Activated T-helper 17 cell treated with anti-CD3 and anti-CD28 coated beads, Interleukin-2, amount 50 U/mL, for 72 hours (primary cell): ENCODE measurements around the gene TRIM46. TPM values are rescaled to one million over a fixed set of nuclear protein-coding genes. Genes with fewer than 3 reads are reported as not detected.
A peak's percentile ranks its signal among the peaks of the same experiment; 100 is the strongest.

Experiments
- ATAC-seq: fragments of 150-1000 bp; cut with Tn5 transposase; replicated peaks from 2 replicates; pipeline ENCODE4 v1.10.0; 2021; ENCODE audit warnings: mild to moderate bottlenecking, moderate library complexity
- H3K27ac Mint-ChIP-seq: one replicate; pipeline ENCODE4 v1.8.0; 2022; ENCODE audit warnings: mixed read lengths
- H3K27me3 Mint-ChIP-seq: one replicate; pipeline ENCODE4 v1.8.0; 2022; ENCODE audit warnings: mixed read lengths
- H3K36me3 Mint-ChIP-seq: one replicate; pipeline ENCODE4 v1.8.0; 2022; ENCODE audit warnings: low read depth, mild to moderate bottlenecking, mixed read lengths
- H3K4me1 Mint-ChIP-seq: one replicate; pipeline ENCODE4 v1.8.0; 2022; ENCODE audit warnings: mixed read lengths
- H3K4me3 Mint-ChIP-seq: one replicate; pipeline ENCODE4 v1.8.0; 2022; ENCODE audit warnings: mild to moderate bottlenecking, mixed read lengths
- H3K9me3 Mint-ChIP-seq: one replicate; pipeline ENCODE4 v1.8.0; 2022; ENCODE audit warnings: mixed read lengths
- total RNA-seq, 2 donors: library from RNA; stranded (reverse); gene quantifications; one replicate each; pipeline ENCODE4 v1.2.3, GENCODE V29; 2022

TRIM46 gene
- total RNA-seq, 2 donors from 2014 or later = 10.6 to 16.6 TPM

DNA sequence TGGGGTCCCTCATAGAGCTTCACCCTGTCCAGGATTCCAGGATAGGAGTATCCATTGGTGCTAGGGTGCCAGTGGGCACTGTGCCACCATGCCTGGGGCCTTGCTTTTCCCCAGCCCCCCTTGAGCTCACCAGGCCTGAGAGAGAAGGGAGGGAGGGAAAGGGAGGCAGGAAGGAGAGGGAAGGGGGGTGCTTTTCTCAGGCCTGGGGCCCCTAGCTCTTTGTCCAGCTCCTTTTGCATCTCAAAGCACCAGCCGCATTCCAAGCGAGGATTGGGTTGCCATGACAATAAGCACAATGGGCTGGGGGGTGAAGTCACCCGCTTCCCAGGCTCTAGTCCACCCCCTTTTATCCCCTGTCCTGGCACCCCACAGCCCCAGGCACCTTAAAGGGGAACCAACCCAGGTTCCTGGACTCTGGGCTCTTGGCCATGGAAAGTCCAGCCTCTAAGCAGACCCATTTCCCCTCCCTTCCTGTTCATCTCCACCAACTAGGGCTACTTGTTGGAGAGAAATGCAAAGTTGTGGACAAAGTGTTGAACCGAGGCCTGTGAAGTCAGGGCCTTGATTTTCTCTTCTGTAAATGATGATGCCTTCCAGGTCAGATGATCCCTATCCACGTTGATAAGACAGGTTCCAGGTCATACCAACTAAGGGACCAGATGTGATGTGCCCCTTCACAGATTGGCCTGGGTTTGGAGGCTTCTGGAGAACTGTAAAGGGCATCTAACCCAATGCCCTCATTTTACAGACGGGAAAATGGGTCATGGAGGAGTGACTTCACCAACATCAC lies 22.6 kb downstream of the TRIM46 start:
- Mint-ChIP-seq H3K27me3 (no peaks in the 10 kb centered on the region), H3K36me3 (peaks cover 30% of the 10 kb centered on the region), H3K4me1 (peaks cover 16% of the 10 kb centered on the region), H3K4me3 (peak overlapping the region; percentile 98), H3K9me3 (no peaks in the 10 kb centered on the region), H3K27ac (peak overlapping the region; percentile 54)
- ATAC-seq = no peak

DNA sequence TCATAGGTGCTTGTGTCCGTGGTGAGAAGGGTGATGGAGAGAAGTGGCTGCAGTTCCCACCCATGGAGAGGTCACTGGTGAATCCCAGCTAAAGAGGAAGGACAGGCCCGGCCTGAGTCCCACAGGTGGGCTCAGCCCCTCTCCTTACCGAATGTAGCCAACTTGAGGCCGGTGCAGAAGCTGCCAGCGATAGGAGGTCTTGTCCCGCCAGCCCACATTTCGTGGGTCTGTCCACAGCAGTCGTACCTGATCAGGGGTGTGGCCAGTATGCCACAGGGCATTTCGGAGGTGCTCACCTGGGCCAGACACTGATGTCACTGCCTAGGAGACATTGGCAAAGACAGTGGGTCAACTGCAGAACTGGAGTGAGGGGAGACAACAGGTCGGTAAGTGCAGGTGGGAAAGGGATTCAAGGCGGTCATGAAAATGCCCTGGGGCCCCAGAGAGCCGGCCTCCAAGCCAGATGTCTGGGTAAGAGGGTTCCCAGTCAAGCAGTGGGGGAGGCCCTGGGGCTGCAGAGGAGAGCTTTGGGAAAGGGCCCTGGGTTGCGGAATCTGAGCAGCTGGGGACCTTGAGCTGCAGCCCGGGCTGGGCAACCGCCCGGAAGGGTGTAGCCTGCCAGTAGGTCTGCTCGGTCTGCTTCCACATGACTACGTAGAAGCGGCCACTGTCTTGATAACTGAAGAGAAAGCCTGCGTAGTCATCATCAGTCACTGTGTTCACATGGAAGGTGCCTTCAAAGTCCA lies 23.4 kb downstream of the TRIM46 start:
- Mint-ChIP-seq H3K4me1 (peaks cover 13% of the 10 kb centered on the region), H3K9me3 (no peaks in the 10 kb centered on the region), H3K27me3 (no peaks in the 10 kb centered on the region), H3K4me3 (peak overlapping the region; percentile 98), H3K36me3 (peaks cover 30% of the 10 kb centered on the region), H3K27ac (peak overlapping the region; percentile 54)
- ATAC-seq = no peak

DNA sequence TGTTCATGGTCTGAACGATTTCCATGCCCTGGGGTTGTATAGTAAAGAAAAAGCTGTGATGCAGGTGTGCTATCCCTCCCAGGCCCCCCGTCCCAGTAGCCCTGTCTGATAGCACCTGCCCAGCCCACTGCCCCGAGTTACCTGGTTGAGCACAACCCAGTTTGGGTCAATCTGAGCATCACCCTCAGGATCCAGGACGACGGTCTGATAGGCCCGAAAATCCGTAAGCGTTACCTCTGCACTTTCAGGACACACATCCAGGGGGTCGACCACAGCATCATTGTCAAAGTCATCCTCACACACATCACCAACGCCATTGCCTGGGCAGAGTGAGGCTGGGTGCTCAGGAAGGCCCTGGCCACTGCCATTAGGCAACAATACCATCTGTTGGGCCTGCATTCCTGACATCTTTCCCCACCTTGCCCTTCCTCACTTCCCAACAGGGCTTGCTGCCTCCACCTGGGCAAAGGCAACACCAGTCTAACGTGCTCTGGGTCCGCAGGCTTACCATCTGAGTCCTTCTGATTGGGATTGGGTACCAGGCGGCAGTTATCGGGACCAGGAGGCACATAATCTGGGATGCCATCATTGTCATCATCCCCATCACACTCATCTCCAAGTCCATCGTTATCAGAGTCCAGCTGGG lies 24.4 kb downstream of the TRIM46 start:
- peaks cover 30% of the 10 kb centered on the region for H3K36me3 Mint-ChIP-seq
- H3K4me1 Mint-ChIP-seq = peaks cover 8% of the 10 kb centered on the region
- H3K4me3 Mint-ChIP-seq = no peak overlapping the region
- H3K27me3 Mint-ChIP-seq = no peaks in the 10 kb centered on the region
- H3K9me3 Mint-ChIP-seq = no peaks in the 10 kb centered on the region
- ATAC-seq = no peak
- H3K27ac Mint-ChIP-seq = peak overlapping the region; percentile 46

DNA sequence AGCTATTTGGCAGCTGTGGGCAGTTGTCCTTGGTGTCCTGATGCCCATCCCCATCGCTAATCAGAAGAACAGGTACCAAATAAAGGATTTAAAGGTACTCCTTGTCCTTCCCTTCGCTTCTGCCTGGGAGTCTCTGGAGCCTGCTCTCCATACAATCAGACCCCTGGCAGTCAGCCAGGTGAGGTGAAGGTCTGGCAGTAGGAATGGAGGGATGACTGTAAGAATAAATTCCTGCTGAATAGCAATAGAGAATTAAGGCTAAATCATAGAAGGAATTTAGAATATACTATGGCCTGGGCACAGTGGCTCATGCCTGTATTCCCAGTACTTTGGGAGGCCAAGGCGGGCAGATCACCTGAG lies 24.9 kb downstream of the TRIM46 start:
- Mint-ChIP-seq H3K27ac (peak overlapping the region; percentile 46), H3K4me1 (peaks cover 4% of the 10 kb centered on the region), H3K9me3 (no peaks in the 10 kb centered on the region), H3K4me3 (no peak overlapping the region), H3K36me3 (peaks cover 26% of the 10 kb centered on the region), H3K27me3 (no peaks in the 10 kb centered on the region)
- ATAC-seq = no peak

DNA sequence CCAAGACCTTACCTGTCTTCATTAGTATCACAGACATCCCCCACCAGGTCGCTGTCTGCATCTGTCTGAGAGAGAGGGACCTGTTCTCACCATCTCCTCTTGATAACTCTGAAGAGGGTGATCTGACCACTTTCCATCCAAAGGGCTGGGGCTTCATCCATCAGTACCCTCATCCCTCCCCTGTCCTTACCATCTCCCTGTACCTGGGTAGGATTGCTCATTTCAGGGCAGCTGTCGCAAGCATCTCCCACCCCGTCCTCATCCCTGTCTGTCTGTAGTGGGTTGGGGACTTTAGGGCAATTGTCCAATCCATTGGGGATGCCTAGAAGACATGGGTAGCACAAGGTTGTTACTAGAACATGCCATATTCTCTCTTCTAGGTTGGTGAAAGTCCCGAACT lies 26.1 kb downstream of the TRIM46 start:
- H3K36me3 Mint-ChIP-seq = peaks cover 13% of the 10 kb centered on the region
- no peak overlapping the region for H3K4me3 Mint-ChIP-seq
- no peak overlapping the region for H3K27ac Mint-ChIP-seq
- ATAC-seq = no peak
- H3K27me3 Mint-ChIP-seq = no peaks in the 10 kb centered on the region
- no peaks in the 10 kb centered on the region for H3K4me1 Mint-ChIP-seq
- no peaks in the 10 kb centered on the region for H3K9me3 Mint-ChIP-seq

DNA sequence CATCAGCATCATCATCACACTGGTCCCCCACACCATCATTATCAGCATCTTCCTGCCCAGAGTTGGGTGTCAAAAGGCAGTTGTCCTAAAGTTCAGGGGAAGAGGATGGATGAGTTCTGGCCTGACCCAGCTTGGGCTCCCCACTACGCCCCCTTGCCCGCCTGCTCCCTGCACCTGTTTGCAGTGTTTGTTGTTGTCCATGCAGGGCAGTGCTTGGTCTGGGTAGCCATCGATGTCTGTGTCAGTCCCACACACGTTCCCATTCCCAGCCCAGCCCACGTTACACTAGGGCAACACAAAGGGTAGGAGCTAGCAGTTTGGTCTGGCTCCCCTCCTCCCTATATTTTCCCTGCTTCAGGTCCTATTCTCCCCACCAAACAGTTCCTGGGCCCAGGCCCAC lies 27.3 kb downstream of the TRIM46 start:
- H3K4me1 Mint-ChIP-seq = no peaks in the 10 kb centered on the region

DNA sequence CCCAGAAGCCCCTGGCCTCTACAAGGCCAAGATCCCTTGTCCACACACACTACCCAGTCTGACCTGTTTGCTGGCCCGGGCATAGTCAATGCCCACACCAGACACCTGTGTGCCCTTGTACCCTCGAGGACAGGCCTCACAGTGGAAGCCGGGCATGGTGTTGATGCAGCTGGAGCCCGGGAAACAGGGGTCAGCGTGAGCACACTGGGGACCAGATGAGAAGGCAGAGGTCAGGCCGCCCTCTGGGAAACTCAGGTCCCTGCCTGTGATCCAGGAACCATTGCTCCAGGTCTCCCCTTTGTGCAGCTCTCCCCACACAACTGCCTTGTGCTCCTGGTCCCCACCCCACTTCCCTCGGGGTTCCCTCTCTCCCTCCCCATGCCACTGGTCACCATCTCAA lies 28.5 kb downstream of the TRIM46 start:
- no peak overlapping the region for H3K27ac Mint-ChIP-seq
- ATAC-seq = no peak
- peaks cover 7% of the 10 kb centered on the region for H3K4me1 Mint-ChIP-seq
- H3K36me3 Mint-ChIP-seq = peaks cover under 1% of the 10 kb centered on the region
- no peak overlapping the region for H3K4me3 Mint-ChIP-seq
- H3K9me3 Mint-ChIP-seq = no peaks in the 10 kb centered on the region
- no peaks in the 10 kb centered on the region for H3K27me3 Mint-ChIP-seq

More for the DNA sequence above, 27.3 kb downstream of the TRIM46 start:
- Mint-ChIP-seq H3K9me3 (no peaks in the 10 kb centered on the region), H3K27ac (no peak overlapping the region), H3K4me3 (no peak overlapping the region), H3K27me3 (no peaks in the 10 kb centered on the region), H3K36me3 (peaks cover 7% of the 10 kb centered on the region)
- ATAC-seq = no peak

DNA sequence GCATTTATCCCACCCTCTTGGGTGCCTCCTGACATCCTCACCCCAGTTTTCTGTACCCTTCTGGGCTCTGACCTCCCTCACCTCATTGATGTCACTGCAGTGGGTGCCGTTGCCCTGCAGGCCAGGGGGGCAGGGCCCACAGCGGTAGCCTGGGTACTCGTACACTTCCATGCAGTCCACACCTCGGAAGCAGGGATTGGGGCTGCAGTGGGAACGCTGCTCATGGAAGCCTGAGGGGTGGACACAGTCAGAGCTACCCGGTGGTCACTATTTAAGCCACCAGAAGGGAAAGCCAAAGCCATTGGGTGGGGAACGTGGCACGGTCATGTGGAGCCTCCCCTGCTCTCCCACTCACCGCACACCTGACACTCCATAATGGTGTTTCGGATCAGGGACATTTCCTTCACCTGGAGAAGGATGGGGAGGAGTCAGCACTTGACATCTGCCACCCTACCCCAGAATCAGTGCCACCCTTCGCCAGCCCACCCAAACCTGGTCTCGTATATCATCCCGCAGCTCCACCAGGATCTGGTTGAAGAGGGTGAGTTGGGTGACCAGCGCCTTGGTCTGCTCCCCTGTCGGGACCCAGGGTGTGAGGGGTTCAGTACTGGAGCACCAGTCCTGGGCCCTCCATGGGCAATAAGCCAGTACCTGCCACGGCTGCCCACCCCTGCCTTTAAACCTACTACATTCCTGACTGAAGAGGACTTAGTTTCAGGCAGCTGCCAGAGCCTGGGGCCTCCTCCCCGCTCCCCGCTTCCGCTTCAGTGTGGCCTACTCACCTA lies 29.3 kb downstream of the TRIM46 start:
- ATAC-seq = no peak
- H3K9me3 Mint-ChIP-seq = no peaks in the 10 kb centered on the region
- H3K4me3 Mint-ChIP-seq = no peak overlapping the region
- H3K36me3 Mint-ChIP-seq = no peaks in the 10 kb centered on the region
- H3K27me3 Mint-ChIP-seq = no peaks in the 10 kb centered on the region
- H3K4me1 Mint-ChIP-seq = peaks cover 13% of the 10 kb centered on the region
- H3K27ac Mint-ChIP-seq = no peak overlapping the region

DNA sequence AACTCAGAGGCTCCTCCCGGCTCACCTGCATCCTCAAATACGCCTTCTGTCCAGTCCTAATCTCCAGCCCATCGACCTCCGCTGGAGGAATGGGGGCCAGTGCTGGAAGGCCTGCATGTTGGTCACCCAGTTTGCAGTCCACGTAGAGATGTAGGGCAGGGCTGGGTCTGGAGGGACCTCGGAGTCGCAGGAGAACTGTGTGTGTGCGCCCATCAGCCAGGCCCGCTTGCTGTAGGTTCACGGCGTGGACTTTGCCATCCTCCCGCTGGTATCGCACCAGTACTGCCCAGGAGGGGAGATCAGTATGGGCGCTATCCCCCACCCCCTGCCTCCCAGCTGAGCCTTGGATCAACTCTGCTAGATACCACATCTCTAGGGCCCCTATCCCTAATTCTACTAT lies 31.4 kb downstream of the TRIM46 start:
- Mint-ChIP-seq H3K9me3 (no peaks in the 10 kb centered on the region), H3K27ac (no peak overlapping the region), H3K27me3 (no peaks in the 10 kb centered on the region), H3K4me3 (no peak overlapping the region), H3K4me1 (peaks cover 17% of the 10 kb centered on the region), H3K36me3 (no peaks in the 10 kb centered on the region)
- ATAC-seq = no peak

DNA sequence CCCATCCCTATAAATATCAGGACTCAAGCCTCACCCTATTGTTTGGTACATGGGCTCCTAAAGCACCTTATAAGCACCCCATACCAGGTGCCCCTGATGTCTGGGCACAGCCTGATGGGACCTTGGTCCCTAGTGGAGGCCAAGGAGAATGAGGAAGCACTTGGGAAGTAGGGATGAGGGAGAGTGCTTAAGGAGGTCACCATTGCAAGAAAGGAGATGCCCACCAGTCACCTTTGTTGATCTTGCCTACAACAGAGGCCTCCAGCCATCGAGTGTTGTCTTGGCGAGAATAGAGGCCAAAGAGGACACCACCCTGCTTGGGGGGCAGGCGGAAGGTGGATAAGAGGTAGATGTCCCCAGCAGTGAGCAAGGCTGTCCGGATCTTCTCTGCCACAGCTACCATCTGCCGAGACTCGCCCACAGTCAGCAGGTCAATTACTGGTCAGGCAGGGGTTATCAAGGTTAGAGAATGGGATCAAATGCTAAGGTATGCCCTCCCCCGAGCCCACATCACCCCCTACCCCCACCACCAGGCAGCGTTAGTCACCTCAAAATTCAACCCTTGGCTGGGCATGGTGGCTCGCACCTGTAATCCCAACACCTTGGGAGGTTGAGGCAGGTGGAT lies 32.4 kb downstream of the TRIM46 start:
- Mint-ChIP-seq H3K27ac (no peak overlapping the region), H3K9me3 (no peaks in the 10 kb centered on the region), H3K36me3 (peaks cover 8% of the 10 kb centered on the region), H3K4me3 (no peak overlapping the region), H3K27me3 (no peaks in the 10 kb centered on the region), H3K4me1 (peaks cover 17% of the 10 kb centered on the region)
- ATAC-seq = no peak

DNA sequence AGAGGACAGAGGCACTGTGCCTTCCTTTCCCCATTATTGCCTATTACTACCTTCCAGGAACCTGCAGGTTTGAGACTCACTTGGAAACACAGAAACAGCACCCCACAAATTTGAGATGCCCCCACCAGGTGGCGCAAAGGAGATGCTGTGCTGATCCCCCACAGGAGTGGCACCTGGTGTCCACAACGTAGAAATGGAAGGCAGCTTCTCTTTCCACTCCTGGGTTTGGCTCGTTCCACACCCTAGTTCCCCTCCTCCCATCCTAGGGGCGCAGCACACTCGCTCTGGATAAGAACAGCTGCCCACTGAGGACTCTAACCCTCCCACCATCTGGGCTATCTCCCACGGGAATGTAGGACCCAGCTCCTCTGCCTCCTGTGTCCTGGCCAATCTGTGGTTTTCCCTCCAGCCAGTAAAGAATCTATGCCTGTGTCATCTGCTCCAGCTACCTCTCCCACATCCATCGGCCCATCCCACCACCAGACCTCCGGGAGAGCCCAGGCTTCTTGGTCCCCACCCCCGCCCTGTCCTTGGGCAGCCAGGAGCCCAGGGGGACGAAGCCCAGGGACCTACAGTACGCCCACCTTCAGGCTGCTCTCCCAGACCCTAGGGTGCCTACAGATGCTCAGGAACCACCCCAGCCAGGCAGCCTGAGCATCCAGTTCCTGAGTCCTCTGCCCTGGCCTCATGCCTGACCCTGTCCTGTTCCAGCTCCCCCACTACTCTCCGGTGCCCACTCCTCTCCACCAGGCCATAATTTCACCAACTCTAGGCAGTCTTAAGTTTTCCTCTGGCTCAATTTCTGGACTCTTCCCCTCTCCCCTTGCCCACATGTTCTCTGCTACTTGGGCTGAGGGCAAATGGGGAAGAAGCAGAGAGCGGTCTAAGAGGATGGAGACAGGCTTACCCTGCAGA lies 33.5 kb downstream of the TRIM46 start:
- Mint-ChIP-seq H3K27me3 (no peaks in the 10 kb centered on the region), H3K9me3 (no peaks in the 10 kb centered on the region), H3K4me1 (peaks cover 17% of the 10 kb centered on the region), H3K4me3 (peak overlapping the region; percentile 89), H3K27ac (peak overlapping the region; percentile 99), H3K36me3 (peaks cover 19% of the 10 kb centered on the region)
- ATAC-seq = peak; percentile 55

DNA sequence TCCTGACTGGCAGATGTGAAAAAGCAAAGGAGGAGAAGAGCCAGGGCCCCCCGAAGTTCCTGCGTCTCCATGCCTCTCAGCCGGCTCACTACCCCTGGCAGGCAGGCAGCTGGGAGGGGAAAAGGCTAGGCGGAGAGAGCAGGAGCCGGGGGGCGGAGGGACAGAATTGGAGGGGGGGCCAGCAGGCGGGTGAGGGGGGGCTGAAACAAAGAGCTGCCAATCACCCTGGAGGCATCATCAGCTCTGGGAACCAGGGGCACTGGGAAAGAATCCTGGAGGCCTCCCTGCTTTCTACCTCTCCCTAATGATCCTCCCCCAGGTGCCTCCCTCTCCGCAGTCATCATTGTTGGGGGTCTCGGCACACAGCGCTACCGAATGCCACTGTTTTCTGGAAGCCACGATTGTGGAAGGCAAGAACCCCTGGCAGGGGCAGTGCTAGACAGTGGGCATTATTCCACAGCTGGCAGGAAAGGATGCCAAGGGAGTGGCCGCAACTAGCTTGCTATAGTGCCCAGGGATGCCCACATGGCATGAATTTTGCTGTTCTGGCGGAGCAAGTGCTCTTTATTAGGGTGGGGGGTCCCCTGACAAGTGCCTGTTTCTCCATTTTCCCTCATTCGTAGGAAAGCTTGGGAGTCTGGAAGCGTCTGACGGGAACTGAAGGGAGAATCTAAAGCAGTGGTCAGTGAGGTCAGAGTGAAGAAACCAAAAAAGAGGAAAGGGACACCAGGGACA lies 34.3 kb downstream of the TRIM46 start, which contains the start of gene THBS3:
TSS of gene THBS3 (minus strand) at position 92 of the 735 bp plus-strand sequence. CDS start at position 71, 21 bp downstream.
- peak within 1 kb of the TSS; percentile 89 for H3K4me3 Mint-ChIP-seq
- ATAC-seq = no peak
- peaks cover 17% of the 10 kb centered on the region for H3K4me1 Mint-ChIP-seq
- no peaks in the 10 kb centered on the region for H3K27me3 Mint-ChIP-seq
- peak within 1 kb of the TSS; percentile 99 for H3K27ac Mint-ChIP-seq
- H3K9me3 Mint-ChIP-seq = no peaks in the 10 kb centered on the region
- peaks cover 19% of the 10 kb centered on the region for H3K36me3 Mint-ChIP-seq
